HG03095 (cell line): ENCODE data around the gene EME2.

Source experiments
- ATAC-seq: cut with Tn5 transposase; IDR thresholded peaks from one replicate; pipeline ENCODE4 v1.9.1; 2021; ENCODE audit warnings: moderate library complexity; ENCODE audit not compliant: unreplicated experiment

EME2 gene

DNA sequence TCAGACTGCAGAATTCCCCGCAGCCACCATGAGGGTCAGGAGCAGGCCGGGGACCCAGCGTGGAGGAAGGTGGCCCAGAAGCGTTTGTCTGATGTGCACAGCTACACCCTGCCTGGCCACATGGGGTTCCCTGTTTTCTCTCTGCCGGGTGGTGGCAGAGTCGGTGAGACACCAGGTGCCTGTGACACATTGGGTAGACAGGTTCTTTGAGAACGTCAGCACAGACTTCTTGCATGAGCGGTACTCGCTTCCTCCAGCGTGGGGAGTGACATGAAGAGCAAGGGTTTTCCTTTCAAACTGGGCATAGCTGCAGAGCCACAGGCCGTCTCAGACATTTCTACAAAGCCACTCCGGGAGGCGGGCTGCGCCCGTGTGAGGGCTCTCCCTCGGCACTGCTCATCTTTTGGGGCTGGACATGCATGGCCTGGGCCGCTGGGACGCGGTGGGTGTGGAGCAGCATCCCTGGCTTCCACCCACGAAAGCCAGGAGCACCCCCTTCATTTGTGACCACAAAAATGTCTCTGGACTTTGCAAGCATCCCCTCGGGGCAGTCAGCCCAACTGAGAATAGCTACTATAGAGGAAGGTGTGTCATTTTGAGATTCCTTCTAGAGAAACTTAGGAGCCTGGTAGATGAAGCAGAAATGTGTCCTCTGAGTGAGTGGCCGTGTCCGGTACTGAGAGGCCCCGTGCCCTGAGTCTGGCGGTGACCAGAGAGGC lies 27.3 kb upstream of the EME2 start:
- ATAC-seq, result no peak

DNA sequence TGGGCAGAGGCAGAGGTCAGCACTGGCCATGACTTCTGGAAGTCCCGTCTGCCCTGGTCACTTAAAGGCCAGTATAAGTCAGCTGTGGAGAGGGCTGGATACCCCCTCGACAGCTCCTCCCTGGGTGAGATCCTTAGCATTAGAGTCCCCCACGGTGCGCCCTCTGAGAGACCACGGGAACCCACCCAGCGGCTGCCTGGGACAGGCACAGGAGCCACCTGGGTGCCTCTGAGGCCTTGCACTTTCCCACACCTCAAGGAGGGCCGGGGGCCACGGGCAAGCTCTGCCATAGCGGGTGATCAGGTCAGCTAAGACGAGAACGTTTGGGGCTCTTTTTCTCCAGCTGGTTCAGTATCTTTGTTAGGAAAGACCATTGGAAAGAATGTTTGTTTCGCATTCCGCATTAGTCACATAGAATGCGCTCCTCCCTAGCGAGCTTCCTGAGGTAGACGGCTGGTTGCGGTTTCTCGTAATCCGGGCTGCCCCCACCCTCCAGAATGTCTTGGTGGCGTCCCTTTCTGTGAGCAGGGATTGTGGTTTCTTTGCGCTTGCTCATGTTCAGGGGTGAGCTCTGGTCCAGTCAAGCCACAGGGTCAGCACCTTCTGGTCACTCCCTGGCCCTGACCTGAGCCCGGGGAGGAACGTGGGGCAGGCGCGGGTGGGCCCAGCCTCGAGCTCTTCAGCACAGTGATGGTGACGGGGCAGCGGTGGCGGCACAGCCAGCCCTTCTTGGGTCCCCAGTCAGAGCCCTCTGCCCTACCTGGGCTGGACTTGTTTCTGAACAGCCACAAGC lies 26.5 kb upstream of the EME2 start:
- no peak for ATAC-seq

- no peak for ATAC-seq
Observed at GRCh38 chr16:1746693-1747195, 25.9 kb upstream of the EME2 start.

GRCh38 chr16:1747934-1748333 lies 24.7 kb upstream of the EME2 start:
- no peak for ATAC-seq

DNA sequence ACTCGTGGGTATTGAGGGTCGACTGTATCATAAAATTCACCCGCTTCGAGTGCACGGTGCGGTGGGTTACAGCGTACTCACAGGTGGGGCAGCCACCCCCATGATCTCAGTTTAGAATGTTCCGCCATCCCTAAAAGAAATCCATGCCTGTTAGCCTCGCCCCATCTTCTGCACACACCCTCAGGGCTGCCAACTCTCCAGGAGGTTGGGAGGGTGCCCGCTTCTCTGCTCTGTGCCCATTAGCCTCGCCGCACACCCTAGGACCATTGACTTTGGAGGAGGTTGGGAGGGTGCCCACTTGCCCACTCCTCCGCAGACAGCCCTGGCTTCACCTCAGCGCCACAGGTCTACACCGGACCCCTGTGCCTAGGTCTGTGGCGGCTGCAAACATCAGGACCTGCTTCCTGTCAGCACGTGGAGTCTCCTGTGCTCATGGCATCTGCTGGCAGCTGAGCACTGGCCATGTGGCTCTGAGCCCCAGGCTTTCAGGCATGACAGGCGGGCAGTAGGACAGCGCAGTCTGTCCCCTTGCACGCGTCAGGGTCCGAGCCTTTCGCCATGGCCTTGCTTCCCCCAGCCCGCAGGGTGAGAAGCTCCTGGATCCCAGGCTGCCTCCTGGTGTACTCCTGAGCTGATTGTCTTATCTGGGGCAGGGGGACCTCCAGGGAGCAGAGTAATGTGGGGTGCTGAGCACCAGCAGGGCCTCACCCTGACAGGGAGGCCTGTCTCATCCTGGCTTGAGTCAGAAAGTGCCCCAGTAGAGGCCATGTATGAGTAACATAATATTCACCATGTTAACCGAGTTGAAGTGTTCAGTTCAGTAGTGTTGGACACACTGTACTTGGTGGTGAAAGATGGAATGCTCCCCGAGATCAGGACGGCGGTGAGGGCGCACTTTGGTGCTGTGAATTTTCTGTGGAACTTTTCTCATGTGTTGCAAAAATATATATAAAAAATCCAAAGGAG lies 23.2 kb upstream of the EME2 start:
- ATAC-seq, result no peak

DNA sequence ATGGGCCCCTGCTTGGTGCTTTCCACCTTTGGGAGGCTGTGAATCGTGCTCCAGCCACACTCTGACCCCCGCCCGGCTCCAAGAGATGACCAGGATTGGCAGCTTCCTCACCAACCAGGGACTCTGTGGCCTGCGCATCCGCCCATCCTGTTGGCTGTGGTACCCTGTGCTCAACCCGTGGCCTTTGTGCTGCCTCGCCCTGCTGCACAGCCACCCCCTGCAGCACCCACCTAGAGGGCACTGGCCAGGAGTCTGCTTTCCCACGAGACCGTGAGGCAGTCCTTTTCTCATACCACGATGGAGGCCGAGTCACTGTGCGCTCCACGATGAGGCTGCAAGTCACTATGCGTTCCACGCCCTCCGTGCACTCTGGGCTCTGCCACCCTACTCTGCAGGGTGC lies 20.7 kb upstream of the EME2 start:
- no peak for ATAC-seq

DNA sequence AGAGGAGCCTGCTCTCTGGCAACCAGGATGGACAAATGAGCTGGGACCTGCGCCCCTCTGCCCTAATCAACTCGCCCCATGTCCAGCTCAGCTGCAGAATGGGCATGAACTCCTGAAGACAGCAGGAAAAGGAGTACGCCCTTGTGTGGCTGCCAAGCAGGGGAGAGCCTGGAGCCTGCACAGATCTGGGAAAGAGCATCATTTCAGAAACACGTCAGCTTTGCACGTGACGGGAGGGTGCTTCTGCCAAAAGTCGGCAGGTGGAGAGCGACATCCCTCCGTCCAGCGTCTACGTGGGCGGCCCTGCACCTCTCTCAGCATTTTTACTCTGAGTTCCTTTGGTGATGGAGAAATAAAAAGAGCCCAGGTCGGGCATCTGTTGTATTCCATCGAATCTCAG lies 19.8 kb upstream of the EME2 start:
- ATAC-seq, result no peak

- ATAC-seq, result no peak
Observed at GRCh38 chr16:1754204-1754603, 18.4 kb upstream of the EME2 start.

DNA sequence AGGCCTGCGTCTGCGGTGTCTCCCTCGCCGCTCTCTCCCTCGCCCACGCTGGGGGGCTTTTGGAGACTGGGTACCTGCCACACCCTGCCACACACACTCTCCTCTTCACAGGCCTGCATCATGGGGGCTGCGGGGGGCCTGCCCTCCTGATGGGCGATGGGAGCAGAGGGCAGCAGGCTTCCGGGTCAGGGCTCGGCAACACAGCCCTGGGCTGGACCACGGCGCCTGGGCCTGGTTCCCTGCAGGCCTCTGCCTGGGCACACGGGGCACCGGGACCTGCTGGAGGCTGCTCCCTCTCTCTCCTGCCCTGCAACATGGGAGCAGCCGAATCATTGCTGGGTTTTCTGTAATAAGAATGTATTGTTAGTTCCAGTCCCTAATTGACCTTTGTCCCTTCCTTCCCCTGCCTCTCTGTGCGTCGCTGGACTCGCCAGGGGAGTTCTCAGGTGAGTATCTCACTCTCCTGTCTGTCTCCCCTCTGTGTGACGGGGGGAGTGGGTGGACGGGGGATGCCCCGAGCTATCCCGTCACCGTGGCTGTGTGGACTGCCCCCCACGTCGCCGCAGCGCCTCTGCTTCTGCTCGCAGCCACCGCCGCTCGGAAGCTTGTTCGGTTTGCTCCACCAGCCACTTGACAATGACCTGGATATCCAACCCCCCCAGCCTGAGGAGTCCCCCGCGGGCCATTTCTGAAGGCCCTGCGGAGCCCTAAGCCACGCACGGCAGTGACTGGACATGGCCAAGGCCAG lies 14.7 kb upstream of the EME2 start:
- ATAC-seq, result no peak

- ATAC-seq, result no peak
Observed at GRCh38 chr16:1758923-1759322, 13.7 kb upstream of the EME2 start.

GRCh38 chr16:1759511-1759910 lies 13.1 kb upstream of the EME2 start:
- ATAC-seq, result no peak

GRCh38 chr16:1760911-1761310 lies 11.7 kb upstream of the EME2 start:
- ATAC-seq, result no peak

DNA sequence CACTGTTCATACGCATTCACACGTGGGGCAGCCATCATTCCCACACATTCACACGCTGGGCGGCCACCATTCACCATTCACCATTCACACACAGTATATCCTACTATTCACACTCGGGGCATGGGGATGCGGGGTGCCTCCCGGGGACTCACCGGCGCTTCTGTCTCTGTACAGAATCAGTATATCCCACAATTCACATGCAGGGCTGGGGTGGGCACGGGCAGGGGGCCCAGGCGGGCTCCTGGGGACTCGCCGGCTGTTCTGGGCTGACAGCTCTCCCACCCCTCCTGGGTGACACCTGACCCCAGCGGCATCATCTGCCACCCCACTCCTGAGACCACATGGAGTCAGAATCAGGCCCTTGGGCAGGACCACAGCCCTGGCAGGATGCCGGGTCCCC lies 10.9 kb upstream of the EME2 start:
- ATAC-seq, result no peak

- ATAC-seq, result no peak
Observed at GRCh38 chr16:1762196-1762878, 10.3 kb upstream of the EME2 start.

DNA sequence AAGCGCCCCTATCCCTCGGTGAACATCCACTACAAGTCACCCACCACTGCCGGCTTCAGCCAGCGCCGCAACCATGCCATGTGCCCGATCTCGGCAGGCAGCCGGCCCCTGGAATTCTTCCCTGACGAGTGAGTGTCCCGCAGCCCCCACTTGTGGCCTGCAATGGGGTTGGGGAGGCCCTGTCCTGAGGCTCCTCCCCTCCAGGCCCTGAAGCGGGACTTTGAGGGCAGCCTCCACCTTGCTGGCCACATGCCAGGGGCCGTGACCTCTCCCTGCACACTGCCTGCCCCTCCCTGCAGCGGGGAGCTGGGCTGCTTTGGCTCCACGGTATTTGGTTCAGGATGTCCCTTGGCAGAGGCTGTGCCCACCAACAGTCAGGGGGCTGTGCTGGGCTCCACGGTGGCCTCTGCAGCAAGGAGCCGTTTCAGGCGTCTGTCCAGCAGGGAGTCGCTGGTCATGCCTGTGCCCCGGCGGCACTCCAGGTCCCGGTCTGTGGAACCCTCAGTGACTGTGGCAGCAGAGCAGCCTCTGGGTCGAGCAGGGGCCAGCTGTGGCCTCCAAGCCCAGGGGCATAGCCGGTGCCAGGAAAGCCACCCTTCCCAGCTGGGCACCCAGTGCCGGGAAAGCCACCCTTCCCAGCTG lies 9.6 kb upstream of the EME2 start:
- no peak for ATAC-seq

GRCh38 chr16:1763521-1764511 lies 8.8 kb upstream of the EME2 start:
- ATAC-seq, result no peak

DNA sequence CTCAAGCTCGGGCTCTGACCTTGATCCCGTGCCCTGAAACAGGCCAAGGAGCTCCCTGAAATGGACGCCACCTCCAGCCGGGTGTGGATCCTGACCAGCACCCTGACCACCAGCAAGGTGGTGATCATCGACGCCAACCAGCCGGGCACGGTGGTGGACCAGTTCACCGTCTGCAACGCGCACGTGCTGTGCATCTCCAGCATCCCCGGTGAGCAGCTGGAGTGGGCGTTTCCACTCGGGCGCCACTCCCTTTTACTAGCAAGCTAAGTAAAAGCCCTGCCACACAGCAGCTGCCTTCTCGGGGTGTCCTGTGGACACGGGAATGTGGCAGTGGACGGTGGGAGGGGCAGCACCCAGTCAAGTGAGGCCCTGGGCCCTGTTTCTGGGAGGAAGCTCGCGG lies 7.6 kb upstream of the EME2 start:
- no peak for ATAC-seq

DNA sequence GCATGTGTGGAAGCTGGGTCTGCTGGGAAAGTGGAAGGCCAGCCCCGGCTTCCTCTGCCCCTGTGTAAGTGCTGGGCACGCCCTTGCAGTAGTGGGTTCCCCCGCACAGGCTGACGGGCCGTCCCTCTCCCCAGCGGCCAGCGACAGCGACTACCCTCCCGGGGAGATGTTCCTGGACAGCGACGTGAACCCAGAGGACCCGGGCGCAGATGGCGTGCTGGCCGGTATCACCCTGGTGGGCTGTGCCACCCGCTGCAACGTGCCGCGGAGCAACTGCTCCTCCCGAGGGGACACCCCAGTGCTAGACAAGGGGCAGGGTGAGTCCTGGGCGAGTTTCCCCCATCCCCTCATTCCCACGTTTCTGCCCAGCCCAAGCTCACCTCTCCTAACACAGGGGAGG lies 6.8 kb upstream of the EME2 start:
- no peak for ATAC-seq
